ENCODE results near the gene CP. TPM values are rescaled to one million over a fixed set of nuclear protein-coding genes. Genes with fewer than 3 reads are reported as not detected.

Gene CP
- total RNA-seq, 6 experiments from 2014 or later: not detected

GRCh38 chr3:149134575-149134974 lies 87.1 kb downstream of the CP start:
- Mint-ChIP-seq H3K4me1 (ENCODE audit: low read depth) (peaks cover 51% of the 10 kb centered on the region), H3K9me3 (no peaks in the 10 kb centered on the region), H3K4me3 (no peak overlapping the region), H3K36me3 (ENCODE audit: low read depth) (0 out of 2 replicates have a peak, but pooled peaks cover 6% of the 10 kb centered on the region), H3K27ac (peak overlapping the region; percentile 79), H3K27me3 (ENCODE audit: insufficient read depth) (no peaks in the 10 kb centered on the region)
- TF ChIP-seq, protein P1, sequence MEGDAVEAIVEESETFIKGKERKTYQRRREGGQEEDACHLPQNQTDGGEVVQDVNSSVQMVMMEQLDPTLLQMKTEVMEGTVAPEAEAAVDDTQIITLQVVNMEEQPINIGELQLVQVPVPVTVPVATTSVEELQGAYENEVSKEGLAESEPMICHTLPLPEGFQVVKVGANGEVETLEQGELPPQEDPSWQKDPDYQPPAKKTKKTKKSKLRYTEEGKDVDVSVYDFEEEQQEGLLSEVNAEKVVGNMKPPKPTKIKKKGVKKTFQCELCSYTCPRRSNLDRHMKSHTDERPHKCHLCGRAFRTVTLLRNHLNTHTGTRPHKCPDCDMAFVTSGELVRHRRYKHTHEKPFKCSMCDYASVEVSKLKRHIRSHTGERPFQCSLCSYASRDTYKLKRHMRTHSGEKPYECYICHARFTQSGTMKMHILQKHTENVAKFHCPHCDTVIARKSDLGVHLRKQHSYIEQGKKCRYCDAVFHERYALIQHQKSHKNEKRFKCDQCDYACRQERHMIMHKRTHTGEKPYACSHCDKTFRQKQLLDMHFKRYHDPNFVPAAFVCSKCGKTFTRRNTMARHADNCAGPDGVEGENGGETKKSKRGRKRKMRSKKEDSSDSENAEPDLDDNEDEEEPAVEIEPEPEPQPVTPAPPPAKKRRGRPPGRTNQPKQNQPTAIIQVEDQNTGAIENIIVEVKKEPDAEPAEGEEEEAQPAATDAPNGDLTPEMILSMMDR (IDR thresholded peaks at IDR 0.05): no peak
- DNase-seq: peak; percentile 69

GRCh38 chr3:149131589-149131988 lies 90.0 kb downstream of the CP start:
- 0 out of 2 replicates have a peak, but pooled peaks cover 6% of the 10 kb centered on the region for H3K36me3 Mint-ChIP-seq (ENCODE audit: low read depth)
- no peak for DNase-seq
- H3K27me3 Mint-ChIP-seq (ENCODE audit: insufficient read depth): no peaks in the 10 kb centered on the region; the same call in 1 of the 2 replicates
- H3K9me3 Mint-ChIP-seq: no peaks in the 10 kb centered on the region
- TF ChIP-seq, protein P1 (IDR thresholded peaks at IDR 0.05): no peak
- H3K4me3 Mint-ChIP-seq: peak overlapping the region; percentile 96
- no peak overlapping the region for H3K27ac Mint-ChIP-seq
- peaks cover 60% of the 10 kb centered on the region for H3K4me1 Mint-ChIP-seq (ENCODE audit: low read depth)

- Mint-ChIP-seq H3K27ac (peak within 1 kb of the TSS; percentile 79), H3K36me3 (ENCODE audit: low read depth) (0 out of 2 replicates have a peak, but pooled peaks cover 6% of the 10 kb centered on the region), H3K27me3 (ENCODE audit: insufficient read depth) (peaks cover 2% of the 10 kb centered on the region; the same call in 1 of the 2 replicates), H3K4me1 (ENCODE audit: low read depth) (peaks cover 44% of the 10 kb centered on the region), H3K9me3 (no peaks in the 10 kb centered on the region), H3K4me3 (peak within 1 kb of the TSS; percentile 96)
- peak; percentile 76 for DNase-seq
- TF ChIP-seq, protein P1 (IDR thresholded peaks at IDR 0.05): no peak; the same call in 1 of the 2 replicates
These were observed 92.1 kb downstream of the CP start, which contains the start of gene HPS3 for GRCh38 chr3:149129326-149130205. TSS of gene HPS3 (plus strand) at chr3:149129638. CDS start at chr3:149129724, 86 bp downstream.

GRCh38 chr3:149128821-149129220 lies 92.8 kb downstream of the CP start:
- TF ChIP-seq, protein P1 (IDR thresholded peaks at IDR 0.05): no peak
- no peaks in the 10 kb centered on the region for H3K9me3 Mint-ChIP-seq
- no peak for DNase-seq
- H3K36me3 Mint-ChIP-seq (ENCODE audit: low read depth): 0 out of 2 replicates have a peak, but pooled peaks cover 6% of the 10 kb centered on the region
- H3K4me1 Mint-ChIP-seq (ENCODE audit: low read depth): peaks cover 37% of the 10 kb centered on the region
- H3K4me3 Mint-ChIP-seq: peak overlapping the region; percentile 96
- peaks cover 2% of the 10 kb centered on the region; the same call in 1 of the 2 replicates for H3K27me3 Mint-ChIP-seq (ENCODE audit: insufficient read depth)
- H3K27ac Mint-ChIP-seq: peak overlapping the region; percentile 71

DNA sequence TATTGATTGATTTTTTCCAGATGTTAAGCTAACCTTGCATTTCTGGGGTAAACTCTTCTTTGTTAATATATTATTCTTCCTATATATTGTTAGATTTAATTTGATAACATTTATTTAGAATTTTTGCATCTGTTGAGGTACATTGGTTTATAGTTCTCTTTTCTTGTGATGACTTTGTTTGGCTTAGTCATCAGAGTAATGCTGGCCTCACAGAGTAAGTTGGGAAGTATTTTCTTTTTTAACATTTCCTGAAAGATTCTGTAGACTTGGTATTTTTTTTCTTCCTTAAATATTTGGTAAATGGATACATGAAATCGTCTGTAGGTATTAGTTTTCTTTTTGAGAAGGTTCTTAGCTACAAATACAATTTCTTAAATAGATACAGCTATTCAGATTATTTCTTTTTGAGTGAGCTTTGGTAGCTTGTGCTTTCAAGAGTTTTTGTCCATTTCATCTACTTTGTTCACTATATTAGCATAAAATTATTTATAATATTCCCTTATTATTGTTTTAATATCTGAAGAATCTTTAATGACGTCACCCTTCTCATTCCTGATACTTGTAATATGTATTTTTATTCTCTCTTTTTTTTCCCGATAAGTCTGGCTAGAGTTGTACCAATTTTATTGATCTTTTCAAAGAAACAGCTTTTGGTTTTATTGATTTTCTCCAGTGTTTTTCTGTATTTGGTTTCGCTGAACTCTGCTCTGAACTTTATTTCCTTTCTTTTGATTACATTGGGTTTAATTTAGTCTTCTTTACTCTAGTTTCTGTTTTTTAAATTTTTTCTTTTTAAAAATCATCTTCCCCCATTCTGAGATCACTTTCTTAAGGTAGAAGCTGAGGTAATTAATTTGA lies 98.7 kb downstream of the CP start:
- no peak overlapping the region for H3K4me3 Mint-ChIP-seq
- H3K27me3 Mint-ChIP-seq (ENCODE audit: insufficient read depth): peaks cover 2% of the 10 kb centered on the region; the same call in 1 of the 2 replicates
- peaks cover 16% of the 10 kb centered on the region for H3K4me1 Mint-ChIP-seq (ENCODE audit: low read depth)
- H3K27ac Mint-ChIP-seq: no peak overlapping the region
- H3K9me3 Mint-ChIP-seq: no peaks in the 10 kb centered on the region
- no peak for DNase-seq
- TF ChIP-seq, protein P1 (IDR thresholded peaks at IDR 0.05): no peak
- no peaks in the 10 kb centered on the region for H3K36me3 Mint-ChIP-seq (ENCODE audit: low read depth)

All from HFFc6 (cell line).